GM18861 (cell line): ENCODE results near the gene KIRREL3.
A peak's percentile ranks its signal among the peaks of the same experiment; 100 is the strongest.

ENCODE experiments used
- ATAC-seq: cut with Tn5 transposase; IDR thresholded peaks from one replicate; pipeline ENCODE4 v1.9.1; 2021; ENCODE audit not compliant: unreplicated experiment

The KIRREL3 gene

DNA sequence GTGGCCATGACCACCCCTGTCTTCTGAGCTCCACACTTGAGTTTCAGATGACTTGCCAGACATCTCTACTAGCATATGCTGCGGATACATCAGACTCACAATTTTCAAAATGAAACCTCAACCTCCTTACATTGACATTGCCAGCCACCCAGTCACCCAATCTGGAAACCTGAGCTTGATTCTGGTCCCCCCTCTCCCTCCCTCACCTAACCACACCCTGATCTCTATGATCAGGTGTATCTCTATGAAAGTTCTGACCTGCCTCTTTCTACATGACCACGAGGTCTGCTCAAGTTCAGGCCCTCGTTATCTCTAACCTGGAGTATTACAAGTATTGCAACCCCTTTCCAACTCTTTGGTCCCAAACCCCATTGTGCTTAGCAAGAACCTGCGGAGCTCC lies 254.1 kb downstream of the KIRREL3 start:
- ATAC-seq, result no peak

GRCh38 chr11:126744699-126745098 lies 255.9 kb downstream of the KIRREL3 start:
- ATAC-seq, result no peak

- ATAC-seq, result no peak
Measured at GRCh38 chr11:126743628-126744027, 256.9 kb downstream of the KIRREL3 start.

GRCh38 chr11:126742582-126742981 lies 258.0 kb downstream of the KIRREL3 start:
- no peak for ATAC-seq

GRCh38 chr11:126740846-126741245 lies 259.7 kb downstream of the KIRREL3 start:
- no peak for ATAC-seq

- ATAC-seq, result no peak
Measured at GRCh38 chr11:126739499-126740145, 260.9 kb downstream of the KIRREL3 start.

- no peak for ATAC-seq
Measured at GRCh38 chr11:126738295-126739031, 262.1 kb downstream of the KIRREL3 start.

DNA sequence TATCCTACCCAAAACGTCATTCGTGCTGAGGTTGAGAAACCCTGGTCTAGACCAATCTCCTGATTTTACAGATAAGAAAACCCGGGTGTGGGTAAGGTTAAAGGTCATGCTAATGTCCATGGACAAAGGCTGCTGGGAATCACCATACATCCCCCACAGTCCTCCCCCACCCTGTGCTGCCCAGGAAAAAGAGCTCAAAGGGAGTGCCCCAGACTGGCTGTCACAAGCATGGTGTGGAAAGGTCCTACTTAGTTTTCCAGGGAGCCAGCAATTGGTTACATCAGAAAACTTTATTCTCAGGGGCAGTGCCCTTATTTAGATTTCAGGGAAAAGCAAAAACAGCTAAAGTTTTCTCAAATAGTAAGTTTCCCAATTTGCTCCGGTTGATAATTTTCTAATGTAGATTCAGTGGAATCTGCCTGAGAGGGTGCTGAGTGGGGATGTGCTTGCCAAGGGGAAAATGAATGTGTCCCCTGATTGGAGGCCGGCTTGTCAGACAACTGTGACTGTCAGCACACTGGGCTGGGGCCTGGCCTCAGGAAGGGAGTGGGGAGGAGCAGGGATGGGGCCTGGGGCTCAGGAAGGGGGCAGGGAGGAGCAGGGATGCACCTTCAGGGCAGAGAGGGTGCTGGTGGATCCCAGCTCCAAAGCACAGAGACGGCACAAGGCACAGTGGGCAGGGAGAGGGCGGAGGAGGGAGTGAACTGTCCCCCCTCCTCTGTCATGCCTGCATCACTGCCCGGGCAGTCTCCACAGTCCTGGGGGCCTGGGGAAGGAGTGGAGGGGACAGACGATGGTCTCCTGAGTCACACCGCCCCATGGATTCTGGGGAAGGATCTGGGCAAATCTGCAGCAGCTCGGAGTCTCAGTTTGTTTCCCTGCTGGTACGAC lies 263.6 kb downstream of the KIRREL3 start:
- no peak for ATAC-seq

- no peak for ATAC-seq
Measured at GRCh38 chr11:126734752-126735151, 265.8 kb downstream of the KIRREL3 start.

DNA sequence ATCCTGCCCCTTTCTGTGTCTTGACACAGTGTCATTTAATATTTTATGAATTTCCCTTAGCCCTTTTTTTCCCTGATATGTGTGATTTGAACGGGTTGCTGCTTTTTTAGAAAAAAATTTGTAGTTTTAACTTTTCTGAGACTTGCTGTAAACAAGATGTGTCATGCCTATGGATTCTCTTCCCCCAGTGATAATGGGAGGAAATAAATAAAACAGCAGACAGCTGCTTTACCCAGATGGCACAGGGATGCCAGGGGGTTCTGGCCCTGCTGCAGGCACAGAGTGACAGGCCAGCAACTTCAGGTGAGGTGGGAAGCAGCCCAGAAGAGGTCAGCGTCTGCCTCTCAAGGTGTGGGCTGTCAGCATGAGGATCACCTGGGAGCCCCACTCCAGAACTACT lies 266.9 kb downstream of the KIRREL3 start:
- no peak for ATAC-seq

DNA sequence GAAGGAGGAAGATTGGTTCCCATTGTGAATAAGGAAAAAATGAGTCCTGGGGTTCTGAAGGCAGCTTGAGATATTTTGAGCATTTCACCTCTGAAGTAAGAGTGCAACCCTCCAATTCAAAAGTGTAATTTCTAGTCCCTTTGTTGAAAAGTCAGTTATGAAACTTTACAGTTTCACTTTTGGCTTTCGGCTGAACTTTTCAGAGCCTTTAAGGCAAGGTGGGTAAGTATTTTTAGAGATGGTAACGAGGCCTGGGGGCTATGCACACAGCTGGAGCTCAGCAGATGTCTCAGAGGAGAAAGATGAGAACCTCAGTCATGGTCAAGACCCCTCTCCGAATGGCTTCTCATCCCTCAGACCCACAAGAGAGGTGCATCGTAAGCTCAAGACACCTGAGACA lies 267.6 kb downstream of the KIRREL3 start:
- peak; percentile 42 for ATAC-seq

DNA sequence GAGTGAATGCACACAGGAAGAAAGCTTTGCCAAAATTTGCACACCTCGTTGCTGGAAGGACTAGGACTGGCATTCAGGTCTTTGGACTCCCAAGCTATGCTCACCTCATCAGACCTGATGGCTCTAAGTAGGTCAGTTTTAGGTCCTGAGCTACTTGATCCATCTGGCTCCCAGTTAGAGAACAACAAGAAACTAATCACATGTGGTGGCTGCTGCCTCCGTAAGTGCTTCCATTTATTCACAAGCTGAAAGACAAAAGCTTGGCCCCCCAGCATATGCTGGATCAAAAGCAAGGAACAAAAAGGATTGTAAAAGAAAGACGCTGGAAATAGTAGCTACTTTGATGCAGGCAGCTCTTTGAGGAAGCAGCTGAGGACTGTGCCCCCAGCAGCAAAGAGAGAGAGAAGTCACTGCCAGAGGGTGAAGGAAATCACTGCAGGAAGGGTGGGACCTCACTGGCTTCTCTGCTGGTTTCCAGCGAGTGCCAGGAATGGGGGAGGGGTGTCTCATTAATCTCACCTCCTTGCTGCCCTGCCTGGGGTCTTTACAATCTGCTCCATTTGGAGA lies 268.9 kb downstream of the KIRREL3 start:
- no peak for ATAC-seq

DNA sequence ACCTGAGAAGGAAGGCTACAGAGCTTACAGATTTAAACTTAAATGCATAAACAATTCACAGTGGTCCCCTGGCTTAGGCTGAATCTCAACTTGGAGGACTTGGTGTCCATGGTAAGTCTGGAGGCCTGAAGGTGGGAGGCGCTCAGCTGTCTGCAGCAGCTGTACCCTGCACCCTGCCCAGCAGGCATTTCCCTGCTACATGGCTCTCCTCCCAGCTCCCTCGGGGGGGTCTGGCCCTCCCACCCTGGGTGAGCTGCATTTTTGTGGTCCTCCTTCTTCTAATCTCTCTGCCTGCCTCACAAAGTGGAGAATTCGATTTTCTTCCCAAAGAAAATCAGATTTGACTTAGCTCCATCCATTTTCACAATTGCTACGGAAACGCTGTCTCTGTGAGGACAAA lies 273.2 kb downstream of the KIRREL3 start:
- no peak for ATAC-seq

DNA sequence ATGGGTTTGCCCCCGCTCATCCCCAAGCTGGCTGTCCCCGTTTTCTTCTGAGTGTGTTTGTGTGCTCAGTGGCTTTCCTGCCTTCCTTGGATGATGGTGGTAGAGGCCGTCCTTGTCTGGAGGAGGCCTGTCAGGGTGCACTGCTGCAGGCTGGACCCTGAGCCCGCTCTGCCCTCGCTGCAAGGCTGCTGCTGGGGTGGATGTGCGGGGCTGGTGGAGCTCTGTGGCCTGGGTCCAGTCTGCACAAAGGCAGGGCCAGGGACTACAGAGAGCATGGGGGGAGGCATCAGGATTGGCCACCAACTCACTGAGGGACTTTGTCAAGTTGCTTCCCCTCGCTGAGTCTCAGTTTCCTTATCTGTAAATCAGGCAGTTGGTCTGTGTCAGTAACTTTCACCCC lies 275.0 kb downstream of the KIRREL3 start:
- no peak for ATAC-seq

GRCh38 chr11:126725043-126725442 lies 275.5 kb downstream of the KIRREL3 start:
- no peak for ATAC-seq

DNA sequence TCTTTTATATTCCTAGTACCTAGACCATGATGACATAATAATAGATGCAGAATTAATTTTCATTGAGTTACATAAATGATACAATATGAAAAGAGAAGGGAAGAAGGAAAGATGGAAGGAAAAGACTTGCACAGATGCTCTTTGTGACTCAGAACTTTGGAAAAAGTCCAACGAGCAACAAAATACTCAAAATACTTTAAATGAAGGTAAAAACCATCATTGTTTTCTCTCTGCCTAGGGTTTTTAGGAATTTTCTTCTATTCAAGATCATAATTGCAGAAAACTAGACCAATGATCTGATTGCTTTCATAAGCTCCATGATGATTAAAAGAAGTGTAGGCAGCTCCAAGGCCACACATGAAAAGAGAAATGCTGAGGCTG lies 276.9 kb downstream of the KIRREL3 start:
- ATAC-seq, result no peak

GRCh38 chr11:126722956-126723664 lies 277.5 kb downstream of the KIRREL3 start:
- no peak for ATAC-seq

DNA sequence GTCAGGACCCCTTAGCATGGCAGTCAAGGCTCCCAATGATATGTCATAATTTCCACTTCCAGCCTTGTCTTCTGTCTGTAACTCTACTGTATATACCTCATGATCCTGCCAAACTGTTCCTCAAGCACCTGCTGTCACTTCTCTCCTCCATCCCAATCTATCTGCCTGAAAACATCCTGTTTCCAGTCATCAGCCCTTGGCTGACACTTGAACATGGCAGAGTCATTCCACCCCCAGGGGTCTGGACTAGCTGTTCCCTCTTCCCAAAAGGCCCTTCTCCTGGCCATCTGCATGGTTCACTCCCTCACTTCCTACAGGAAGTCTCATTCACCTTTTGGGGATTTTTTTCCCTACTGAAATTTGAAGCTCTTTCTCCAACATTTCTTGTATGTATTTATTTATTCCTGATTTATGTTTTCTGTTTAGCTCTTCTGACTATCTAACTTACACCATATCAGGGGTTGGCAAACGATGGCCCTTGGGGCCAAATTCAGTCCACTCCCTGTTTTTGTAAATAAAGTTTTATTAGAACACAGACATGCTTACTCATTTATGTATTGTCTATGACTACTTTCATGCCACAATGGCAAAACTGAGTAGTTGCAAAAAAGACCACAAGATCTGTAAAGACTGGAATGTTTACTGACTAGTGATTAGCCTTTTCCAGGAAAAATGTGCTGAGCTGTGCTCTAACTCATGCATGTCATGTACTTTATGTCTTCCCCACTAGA lies 278.4 kb downstream of the KIRREL3 start:
- no peak for ATAC-seq

DNA sequence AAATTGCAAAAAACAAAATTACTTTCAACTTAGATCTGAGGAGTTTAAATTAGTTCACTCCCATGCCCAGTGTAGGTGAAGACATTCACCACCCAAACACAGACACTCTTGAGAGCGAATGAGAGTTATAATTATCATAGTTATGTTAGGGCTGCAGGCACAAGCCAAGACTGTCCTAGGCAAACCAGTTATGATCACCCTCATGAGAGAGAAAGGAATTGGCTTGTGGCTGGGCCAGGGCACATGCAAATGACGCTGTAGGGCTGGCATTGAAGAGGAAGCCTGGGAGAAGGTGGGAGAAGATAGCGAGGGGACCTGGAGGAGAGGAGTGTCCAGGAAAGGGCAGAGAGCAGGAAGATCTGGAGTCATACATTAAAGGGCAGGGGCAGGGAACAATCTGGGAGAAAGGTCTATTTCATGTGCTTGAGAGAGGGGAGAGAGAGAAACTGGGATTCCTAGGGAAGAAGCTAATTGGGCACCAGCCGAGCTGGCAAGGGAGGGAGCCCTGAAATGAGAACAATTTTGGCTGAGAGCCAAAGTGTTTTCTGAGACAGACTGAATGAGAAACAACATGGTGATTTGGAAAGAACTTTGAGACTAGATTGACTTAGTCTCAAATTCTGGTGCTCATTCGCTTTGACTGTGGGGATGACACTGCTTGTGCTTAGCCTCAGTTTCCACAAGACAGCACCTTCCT lies 279.9 kb downstream of the KIRREL3 start:
- ATAC-seq, result no peak

GRCh38 chr11:126719740-126720139 lies 280.8 kb downstream of the KIRREL3 start:
- no peak for ATAC-seq
